Endothelial cell of umbilical vein (primary cell): ENCODE data around the gene SLC66A2. TPM values are rescaled to one million over a fixed set of nuclear protein-coding genes. Genes with fewer than 3 reads are reported as not detected.

Source experiments
- BruUV-seq: library from RNA; stranded (reverse); fragments of 400-500 nt; replicated peaks from 2 replicates; lab custom pipeline; 2021; lab: Mats Ljungman, UMichigan
- CTCF ChIA-PET: fragments of 300-600, 350-600 bp; sonication (Branson Sonifier 250); formaldehyde crosslinking; loops from one replicate; lab custom pipeline; 2021; ENCODE audit warnings: antibody characterized with exemption, inconsistent platforms; lab: Charles Lee
- POLR2A ChIA-PET: fragments of 300-600, 350-600 bp; sonication (Branson Sonifier 250); formaldehyde crosslinking; loops from one replicate; lab custom pipeline; 2021; ENCODE audit warnings: antibody characterized with exemption, inconsistent platforms; lab: Charles Lee
- DNase-seq: peaks from one replicate; pipeline ENCODE4 v3.0.0-alpha.2; 2011; ENCODE audit warnings: low read depth, low spot score
- FAIRE-seq: peaks from 2 replicates; lab custom pipeline; 2011; peaks lifted over from hg19 to GRCh38; lab: Jason Lieb, UNC
- H2AFZ ChIP-seq: 2 replicates; pipeline ENCODE4 v1.6.0; 2012; ENCODE audit warnings: low read depth, low read length, control low read depth, inconsistent platforms
- H3K27ac ChIP-seq: 2 replicates; pipeline ENCODE4 v1.5.1; 2011; ENCODE audit warnings: low read depth, mild to moderate bottlenecking, control low read depth, low read length, moderate library complexity; ENCODE audit not compliant: insufficient read depth
- H3K27me3 ChIP-seq, 2 experiments: 2 replicates each; pipeline versions ENCODE4 v1.6.0 to v1.6.1; 2011; ENCODE audit warnings: low read length in 2 of 2, mixed read lengths in 1 of 2; ENCODE audit not compliant: control insufficient read depth in 2 of 2, insufficient read depth in 2 of 2
- H3K36me3 ChIP-seq, 2 experiments: 2 replicates in 1 of 2; 3 replicates in 1 of 2; pipeline ENCODE4 v1.5.1; 2011; ENCODE audit warnings: low read length in 2 of 2, mild to moderate bottlenecking in 1 of 2, moderate library complexity in 1 of 2; ENCODE audit not compliant: control insufficient read depth in 2 of 2, insufficient read depth in 2 of 2; ENCODE audit errors: extremely low read depth in 1 of 2
- H3K4me1 ChIP-seq: 3 replicates; pipeline ENCODE4 v1.5.1; 2011; ENCODE audit warnings: mild to moderate bottlenecking, low read length; ENCODE audit not compliant: control insufficient read depth, insufficient read depth; ENCODE audit errors: extremely low read depth
- H3K4me2 ChIP-seq: 2 replicates; pipeline ENCODE4 v1.6.1; 2011; ENCODE audit warnings: low read length, control low read depth, mixed read lengths; ENCODE audit not compliant: insufficient read depth
- H3K4me3 ChIP-seq, 3 experiments: fragments of 200-600 bp in 1 of 3; sonication (generic), shearing (Covaris generic) in 1 of 3; replicated peaks in 1 of 3; 2 replicates each; pipeline ENCODE4 v1.5.1; 2011 to 2016; ENCODE audit warnings: control low read depth in 3 of 3, low read length in 3 of 3, mild to moderate bottlenecking in 2 of 3, inconsistent platforms in 1 of 3, low read depth in 1 of 3, moderate library complexity in 1 of 3; ENCODE audit not compliant: insufficient read depth in 1 of 3
- H3K79me2 ChIP-seq: 2 replicates; pipeline ENCODE4 v1.6.0; 2012; ENCODE audit warnings: low read length, inconsistent platforms; ENCODE audit not compliant: control insufficient read depth, insufficient read depth
- H3K9ac ChIP-seq: replicated peaks from 2 replicates; pipeline ENCODE3; 2011; ENCODE audit warnings: low read length, control low read depth; ENCODE audit not compliant: insufficient read depth; ENCODE audit errors: extremely low read depth
- H3K9me1 ChIP-seq: replicated peaks from 3 replicates; pipeline ENCODE4 v1.6.0; 2011; ENCODE audit warnings: mild to moderate bottlenecking, low read length; ENCODE audit not compliant: control insufficient read depth, insufficient read depth; ENCODE audit errors: extremely low read depth
- H3K9me3 ChIP-seq: replicated peaks from 2 replicates; pipeline ENCODE4 v1.5.1; 2012; ENCODE audit warnings: low read length, inconsistent platforms; ENCODE audit not compliant: control insufficient read depth, insufficient read depth
- H4K20me1 ChIP-seq: replicated peaks from 2 replicates; pipeline ENCODE3; 2011; ENCODE audit warnings: mild to moderate bottlenecking, low read length; ENCODE audit not compliant: control insufficient read depth, insufficient read depth; ENCODE audit errors: extremely low read depth
- EZH2 ChIP-seq: IDR thresholded peaks from 2 replicates; pipeline ENCODE4 v1.6.1; 2012; ENCODE audit warnings: borderline replicate concordance, low read depth, mild to moderate bottlenecking, moderate library complexity, low read length, inconsistent platforms; ENCODE audit not compliant: severe bottlenecking
- FOS ChIP-seq: IDR thresholded peaks from 2 replicates; pipeline ENCODE4 v1.6.1; 2011; ENCODE audit warnings: mild to moderate bottlenecking, low read length, moderate library complexity, borderline replicate concordance; ENCODE audit not compliant: insufficient read depth
- GATA2 ChIP-seq: IDR thresholded peaks from 2 replicates; pipeline ENCODE4 v1.7.0; 2011; ENCODE audit warnings: low read depth, mild to moderate bottlenecking, moderate library complexity, mixed read lengths, low read length; ENCODE audit not compliant: insufficient read length, insufficient read depth
- JUN ChIP-seq: IDR thresholded peaks from 2 replicates; pipeline ENCODE4 v1.6.1; 2011; ENCODE audit warnings: borderline replicate concordance, low read depth; ENCODE audit not compliant: insufficient read length, insufficient read depth
- MAX ChIP-seq: IDR thresholded peaks from 2 replicates; pipeline ENCODE4 v1.6.1; 2011; ENCODE audit not compliant: insufficient read depth, insufficient read length
- MYC ChIP-seq: IDR thresholded peaks from one replicate; pipeline ENCODE4 v1.6.1; 2011; ENCODE audit warnings: mild to moderate bottlenecking, low read depth, low read length
- POLR2A ChIP-seq: IDR thresholded peaks from 2 replicates; pipeline ENCODE4 v1.6.1; 2012; ENCODE audit warnings: low read depth, mild to moderate bottlenecking, control low read depth, low read length
- POLR2AphosphoS5 ChIP-seq: IDR thresholded peaks from 2 replicates; pipeline ENCODE4 v1.6.1; 2012; ENCODE audit warnings: low read depth, mild to moderate bottlenecking, control low read depth, low read length, moderate library complexity; ENCODE audit not compliant: insufficient read depth
- dilution Hi-C: fragments of 300-500 bp; cut with MboI; formaldehyde crosslinking; loops from one replicate; pipeline ENCODE4 v1.15.0; 2019; ENCODE audit warnings: low sequenced_read_pairs; ENCODE audit not compliant: extremely low pct_ligation_motif_present
- intact Hi-C: fragments of 100-400 bp; cut with micrococcal nuclease; formaldehyde crosslinking; loops from one replicate; pipeline ENCODE4 v1.10.0; 2022
- polyA plus RNA-seq, 4 experiments: library from polyadenylated mRNA; depleted of rRNA in 3 of 4; stranded (reverse) in 3 of 4; unstranded in 1 of 4; fragments of >200 nt; gene quantifications; 2 replicates each; pipeline versions ENCODE4 v1.2.1 to v1.2.3, GENCODE V29; 2011 to 2012; ENCODE audit warnings: missing spikeins in 1 of 4
- total RNA-seq: library from RNA; stranded (reverse); gene quantifications from 2 replicates; pipeline ENCODE4 v1.2.3, GENCODE V29; 2021
- TF ChIP-seq, protein P1 (sequence below), 2 donors: IDR thresholded peaks; 1 replicate in 1 of 2; 2 replicates in 1 of 2; pipeline ENCODE4 v1.5.1; 2011; ENCODE audit warnings: low read length in 2 of 2, mild to moderate bottlenecking in 2 of 2, moderate library complexity in 2 of 2, control low read depth in 1 of 2, inconsistent platforms in 1 of 2, low read depth in 1 of 2; ENCODE audit not compliant: insufficient read depth in 1 of 2; ENCODE audit errors: extremely low read depth in 1 of 2

SLC66A2 gene
- total and polyA plus RNA-seq, 2 donors (not counting 3 experiments of a cell fraction or from before 2014, with no cell fraction given): 32.5 to 37.1 TPM

- no peak overlapping the region for H3K4me3 ChIP-seq
- intact Hi-C loops (no loop called here), dilution Hi-C loops (no loop called here)
- no peaks in the 10 kb centered on the region for H3K9me1 ChIP-seq
- no peak overlapping the region for H3K4me2 ChIP-seq
- H3K27ac ChIP-seq: no peak overlapping the region
- BruUV-seq: no TSS peak
- H3K27me3 ChIP-seq: no peaks in the 10 kb centered on the region
- H3K79me2 ChIP-seq: no peaks in the 10 kb centered on the region
- H3K9me3 ChIP-seq: no peaks in the 10 kb centered on the region
- H2AFZ ChIP-seq: no peak overlapping the region
- H3K9ac ChIP-seq: no peak overlapping the region
- H3K36me3 ChIP-seq: no peaks in the 10 kb centered on the region
- no peak for TF ChIP-seq JUN
- no peak for TF ChIP-seq EZH2
- no peak for TF ChIP-seq MAX
- TF ChIP-seq POLR2A: no peak
- TF ChIP-seq, protein P1, sequence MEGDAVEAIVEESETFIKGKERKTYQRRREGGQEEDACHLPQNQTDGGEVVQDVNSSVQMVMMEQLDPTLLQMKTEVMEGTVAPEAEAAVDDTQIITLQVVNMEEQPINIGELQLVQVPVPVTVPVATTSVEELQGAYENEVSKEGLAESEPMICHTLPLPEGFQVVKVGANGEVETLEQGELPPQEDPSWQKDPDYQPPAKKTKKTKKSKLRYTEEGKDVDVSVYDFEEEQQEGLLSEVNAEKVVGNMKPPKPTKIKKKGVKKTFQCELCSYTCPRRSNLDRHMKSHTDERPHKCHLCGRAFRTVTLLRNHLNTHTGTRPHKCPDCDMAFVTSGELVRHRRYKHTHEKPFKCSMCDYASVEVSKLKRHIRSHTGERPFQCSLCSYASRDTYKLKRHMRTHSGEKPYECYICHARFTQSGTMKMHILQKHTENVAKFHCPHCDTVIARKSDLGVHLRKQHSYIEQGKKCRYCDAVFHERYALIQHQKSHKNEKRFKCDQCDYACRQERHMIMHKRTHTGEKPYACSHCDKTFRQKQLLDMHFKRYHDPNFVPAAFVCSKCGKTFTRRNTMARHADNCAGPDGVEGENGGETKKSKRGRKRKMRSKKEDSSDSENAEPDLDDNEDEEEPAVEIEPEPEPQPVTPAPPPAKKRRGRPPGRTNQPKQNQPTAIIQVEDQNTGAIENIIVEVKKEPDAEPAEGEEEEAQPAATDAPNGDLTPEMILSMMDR (IDR thresholded peaks at IDR 0.05; ENCODE audit: extremely low read depth in 1 of 2, insufficient read depth in 1 of 2, low read depth in 1 of 2, low read length in 2 of 2): no peak
- no peak for TF ChIP-seq MYC
- no peak for TF ChIP-seq POLR2AphosphoS5
- TF ChIP-seq GATA2: no peak
- no peak for TF ChIP-seq FOS
- DNase-seq (no peak), FAIRE-seq (no peak)
- ChIA-PET POLR2A (no interaction called here), CTCF (no interaction called here)
- H4K20me1 ChIP-seq: no peaks in the 10 kb centered on the region
- H3K4me1 ChIP-seq: no peaks in the 10 kb centered on the region
These were observed 83.8 kb downstream of the SLC66A2 start for GRCh38 chr18:79867666-79868065.
